Coronary artery (tissue), 2 donors: ENCODE results near the gene XPO6.

Experiments used
- DNase-seq: peaks from one replicate; pipeline ENCODE4 v3.0.0-alpha.2; 2017; ENCODE audit warnings: low spot score
- H3K27ac ChIP-seq, 2 donors: fragments of 200-600 bp; sonication (generic); one replicate each; pipeline ENCODE4 v1.5.1; 2016 to 2019
- H3K4me3 ChIP-seq: fragments of 200-600 bp; sonication (generic); 2 replicates; pipeline ENCODE4 v1.5.1; 2016; ENCODE audit warnings: mild to moderate bottlenecking, moderate library complexity
- TF ChIP-seq, protein P1 (sequence below): fragments of 200-600 bp; sonication (generic); IDR thresholded peaks from one replicate; pipeline ENCODE4 v1.5.1; 2019; ENCODE audit warnings: antibody characterized with exemption

Gene XPO6

DNA sequence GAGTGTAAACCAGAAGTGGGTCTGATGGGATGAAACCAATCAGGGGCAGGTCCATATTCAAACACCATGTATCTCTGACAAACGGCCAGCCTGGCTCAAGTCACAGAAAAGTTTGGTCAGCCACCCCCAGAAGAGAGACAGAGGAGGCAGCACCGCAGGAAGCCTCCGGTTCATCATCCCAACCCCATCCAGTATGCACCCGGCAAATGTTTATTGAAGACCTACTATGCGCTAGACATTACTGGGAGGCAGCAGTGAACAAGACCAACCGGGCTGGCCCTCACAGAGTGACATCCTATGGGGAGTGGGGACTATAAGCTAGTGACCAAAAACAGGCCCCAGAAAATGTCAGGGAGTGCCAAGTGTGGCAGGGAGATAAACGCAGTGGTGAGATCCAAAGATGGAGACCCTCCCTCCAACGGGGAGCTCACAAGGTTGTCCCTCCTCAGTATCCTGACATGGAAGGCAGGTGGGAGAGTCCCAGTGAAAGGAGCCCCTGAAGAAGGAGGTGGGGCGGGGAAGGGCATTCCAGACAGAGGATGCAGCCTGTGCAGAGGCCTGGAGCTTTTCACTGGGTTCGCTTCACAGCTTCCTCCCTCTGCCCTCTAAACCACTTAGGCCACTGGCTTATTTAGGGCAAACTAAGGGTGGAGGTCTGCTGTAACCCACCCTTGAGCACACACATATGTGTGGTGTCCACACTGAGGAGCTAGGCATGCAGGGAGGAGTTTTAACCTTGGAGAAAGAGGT is 150.2 kb downstream of the XPO6 start:
- no peak overlapping the region for H3K4me3 ChIP-seq
- DNase-seq, result no peak
- H3K27ac ChIP-seq, result no peak overlapping the region
- TF ChIP-seq, protein P1, sequence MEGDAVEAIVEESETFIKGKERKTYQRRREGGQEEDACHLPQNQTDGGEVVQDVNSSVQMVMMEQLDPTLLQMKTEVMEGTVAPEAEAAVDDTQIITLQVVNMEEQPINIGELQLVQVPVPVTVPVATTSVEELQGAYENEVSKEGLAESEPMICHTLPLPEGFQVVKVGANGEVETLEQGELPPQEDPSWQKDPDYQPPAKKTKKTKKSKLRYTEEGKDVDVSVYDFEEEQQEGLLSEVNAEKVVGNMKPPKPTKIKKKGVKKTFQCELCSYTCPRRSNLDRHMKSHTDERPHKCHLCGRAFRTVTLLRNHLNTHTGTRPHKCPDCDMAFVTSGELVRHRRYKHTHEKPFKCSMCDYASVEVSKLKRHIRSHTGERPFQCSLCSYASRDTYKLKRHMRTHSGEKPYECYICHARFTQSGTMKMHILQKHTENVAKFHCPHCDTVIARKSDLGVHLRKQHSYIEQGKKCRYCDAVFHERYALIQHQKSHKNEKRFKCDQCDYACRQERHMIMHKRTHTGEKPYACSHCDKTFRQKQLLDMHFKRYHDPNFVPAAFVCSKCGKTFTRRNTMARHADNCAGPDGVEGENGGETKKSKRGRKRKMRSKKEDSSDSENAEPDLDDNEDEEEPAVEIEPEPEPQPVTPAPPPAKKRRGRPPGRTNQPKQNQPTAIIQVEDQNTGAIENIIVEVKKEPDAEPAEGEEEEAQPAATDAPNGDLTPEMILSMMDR, result no peak

DNA sequence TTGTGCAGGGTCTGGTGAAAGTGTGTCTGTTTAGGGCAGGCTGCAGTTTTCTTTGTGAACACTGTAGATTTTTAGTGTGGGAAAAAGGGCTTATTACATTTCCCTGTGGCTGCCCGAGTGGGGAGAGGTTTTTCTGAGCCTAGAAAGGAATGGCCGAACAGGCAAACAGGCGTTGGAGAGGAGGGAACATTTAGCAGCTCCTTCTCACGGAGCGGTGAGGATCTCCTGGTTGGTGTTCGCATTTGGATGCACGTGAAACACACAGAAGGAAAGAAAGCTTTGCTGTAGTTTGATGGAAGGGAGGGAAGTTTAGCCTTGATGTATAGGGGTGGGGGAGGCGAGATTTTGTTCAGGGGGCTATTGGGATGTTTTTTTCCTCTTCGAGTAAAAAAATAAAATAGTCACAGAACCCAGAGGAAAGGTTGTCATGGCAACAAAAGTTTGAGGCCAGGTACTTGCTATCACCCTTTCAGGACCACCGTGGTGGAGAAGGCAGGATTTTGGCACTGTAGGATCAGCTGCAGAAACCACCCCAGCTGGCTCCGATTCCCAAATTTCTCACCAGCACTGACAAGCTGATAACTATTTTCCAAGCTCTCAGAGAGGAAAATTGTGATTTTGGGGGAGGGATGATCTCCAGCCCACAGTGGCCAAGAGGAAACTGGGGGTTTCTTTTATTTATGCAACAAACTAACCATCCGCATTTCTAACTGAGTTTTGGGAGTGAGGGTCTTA is 151.8 kb downstream of the XPO6 start:
- H3K27ac ChIP-seq, result no peak overlapping the region
- TF ChIP-seq, protein P1, result no peak
- DNase-seq, result no peak
- H3K4me3 ChIP-seq, result no peak overlapping the region

DNA sequence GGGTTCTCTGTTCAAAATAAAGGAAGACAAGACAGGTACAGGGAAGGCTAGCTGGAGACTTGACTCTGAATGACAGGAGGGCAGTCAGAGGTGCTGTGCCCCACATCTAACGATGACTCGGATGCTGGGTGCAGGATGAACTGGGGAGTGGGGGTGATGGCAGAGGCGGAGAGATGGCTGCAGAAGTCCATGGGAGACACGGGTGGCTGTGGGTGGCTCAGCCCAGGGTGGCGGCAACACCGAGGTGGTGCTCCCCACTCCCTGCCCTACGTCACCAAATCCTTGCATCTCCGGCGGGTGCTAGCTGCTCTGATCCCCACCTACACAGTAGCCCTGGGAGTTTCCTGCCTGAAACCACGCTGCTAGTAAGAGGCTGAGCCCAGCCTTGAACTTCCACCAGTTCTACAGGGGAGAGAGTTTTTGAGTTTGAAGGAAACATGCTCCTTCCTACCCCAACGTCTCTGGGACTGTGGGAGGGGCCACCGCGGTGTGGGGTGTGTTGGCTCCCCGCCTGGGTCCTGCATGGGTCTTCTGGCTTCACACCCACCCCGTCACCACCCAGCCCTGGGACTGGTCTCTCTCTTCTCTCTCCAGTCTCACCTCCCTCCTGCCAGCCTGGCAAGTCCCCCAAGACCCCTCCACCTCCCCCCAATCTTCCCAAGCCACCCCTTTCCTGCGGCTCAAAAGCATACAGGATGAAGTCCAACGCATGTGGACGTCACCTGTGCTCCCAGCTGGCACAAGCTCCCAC is 152.8 kb downstream of the XPO6 start:
- no peak overlapping the region for H3K4me3 ChIP-seq
- no peak overlapping the region for H3K27ac ChIP-seq
- TF ChIP-seq, protein P1, result no peak
- no peak for DNase-seq

DNA sequence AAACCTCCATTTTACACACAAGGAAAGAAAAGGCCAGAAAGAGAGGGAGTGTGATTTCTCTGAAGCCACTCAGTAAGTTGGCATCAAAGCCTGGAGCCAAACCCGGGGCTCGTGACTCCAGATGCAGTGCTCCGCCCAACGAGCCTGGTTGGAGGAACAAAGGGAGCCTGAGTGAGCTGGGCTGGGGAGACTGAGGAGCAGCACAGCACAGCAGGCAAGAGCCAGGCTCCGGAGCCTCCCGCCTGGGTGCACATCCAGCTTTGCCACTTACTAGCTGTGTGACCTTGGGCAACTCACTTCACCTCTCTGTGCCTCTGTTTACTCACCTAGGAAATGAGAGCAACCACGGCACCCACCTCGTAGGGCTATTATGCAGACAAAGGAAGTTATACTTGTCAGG is 153.8 kb downstream of the XPO6 start:
- no peak overlapping the region for H3K4me3 ChIP-seq
- no peak for DNase-seq
- TF ChIP-seq, protein P1, result no peak
- H3K27ac ChIP-seq, result no peak overlapping the region

DNA sequence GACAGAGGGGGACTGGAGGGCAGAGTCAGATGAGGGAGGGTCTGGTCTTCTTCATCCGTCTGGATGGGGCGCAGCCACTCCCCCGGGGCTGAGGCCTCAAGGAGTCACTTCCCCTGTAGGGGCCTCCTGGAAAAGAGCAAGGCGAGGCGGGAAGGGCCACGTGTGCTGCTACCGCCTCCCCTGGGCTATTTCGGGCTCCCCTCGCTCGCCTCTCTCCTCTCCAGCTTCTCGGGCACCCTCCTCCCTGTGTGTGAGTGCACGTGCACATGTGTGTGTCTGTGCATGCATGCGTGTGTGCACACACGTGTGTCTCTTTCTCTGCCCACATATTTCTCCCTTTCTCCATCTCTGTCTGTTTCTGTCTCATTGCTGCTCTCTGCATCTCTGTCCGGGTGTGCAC is 158.3 kb downstream of the XPO6 start:
- H3K27ac ChIP-seq, result no peak overlapping the region
- no peak for DNase-seq
- H3K4me3 ChIP-seq, result no peak overlapping the region
- TF ChIP-seq, protein P1, result no peak

DNA sequence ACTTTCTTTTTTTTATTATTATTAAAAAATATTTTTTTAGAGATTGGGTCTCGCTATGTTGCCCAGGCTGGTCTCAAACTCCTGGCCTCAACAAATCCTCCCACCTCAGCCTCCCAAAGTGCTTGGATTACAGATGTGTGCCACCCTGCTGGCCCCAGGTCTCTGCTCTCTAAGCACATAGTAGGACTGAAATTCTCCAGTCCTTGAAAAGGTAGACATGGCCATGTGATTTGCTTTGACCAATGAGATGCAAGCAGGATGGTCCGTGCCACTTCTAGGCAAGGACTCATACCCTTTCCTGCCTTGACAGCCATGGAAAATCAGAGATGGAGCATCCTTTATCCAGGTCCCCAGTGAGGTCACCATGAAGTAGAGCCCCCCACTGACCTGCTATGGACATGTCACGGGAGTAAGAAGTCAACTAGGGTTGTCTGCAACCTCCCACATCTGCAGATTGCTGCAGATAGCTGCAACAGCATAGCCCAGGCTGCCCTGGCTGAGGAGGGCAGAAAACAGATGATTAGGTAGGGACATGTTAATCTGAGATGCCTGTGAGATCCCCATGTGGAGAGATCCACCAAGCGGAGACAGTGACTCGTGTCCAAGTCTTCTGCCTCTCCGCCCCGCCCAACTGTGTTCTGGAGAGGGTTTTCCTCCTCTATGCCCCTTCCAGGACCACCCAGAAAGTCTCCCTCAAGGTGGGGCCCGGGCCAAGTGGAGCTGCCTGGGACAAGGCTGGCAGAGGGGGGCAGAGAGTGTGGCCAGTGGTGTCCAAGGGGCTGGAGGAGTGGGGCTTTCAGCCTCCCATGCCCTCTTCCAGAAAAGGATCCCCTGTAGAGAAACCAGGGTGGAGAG is 159.3 kb downstream of the XPO6 start:
- Histone ChIP-seq H3K27ac (no peak overlapping the region), H3K4me3 (no peak overlapping the region)
- TF ChIP-seq, protein P1, result no peak
- DNase-seq, result no peak
